HG03175 (cell line): ENCODE data around the gene SCRG1.

Experiments
- ATAC-seq: cut with Tn5 transposase; IDR thresholded peaks from one replicate; pipeline ENCODE4 v1.9.1; 2021; ENCODE audit warnings: mild to moderate bottlenecking, moderate library complexity; ENCODE audit not compliant: unreplicated experiment

The SCRG1 gene

DNA sequence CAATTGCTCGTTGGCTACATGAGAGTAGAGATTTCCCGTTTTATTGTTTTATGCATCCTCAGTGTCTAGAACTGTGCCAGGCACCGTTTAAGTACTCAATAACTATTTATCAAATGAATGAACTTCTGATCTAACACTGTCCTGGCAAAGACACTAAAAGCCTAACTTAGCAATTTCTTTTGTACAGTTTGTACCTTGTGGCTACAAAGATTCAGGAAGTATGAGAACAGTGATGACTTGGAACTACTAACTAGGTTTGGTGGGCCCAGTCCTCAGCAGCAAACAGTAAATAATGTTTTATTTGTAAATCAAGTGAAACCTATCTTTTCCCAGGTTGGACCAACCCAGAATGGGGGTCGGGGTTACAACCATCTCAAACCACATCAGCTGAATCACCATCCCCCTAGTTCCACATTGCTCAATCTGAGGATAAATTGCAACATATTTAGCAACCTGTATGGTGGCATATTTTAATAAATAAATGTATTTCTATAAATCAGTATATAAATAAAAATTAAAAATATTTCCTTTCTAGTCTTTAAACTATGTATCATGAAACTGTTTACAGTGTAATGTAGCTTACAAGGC is 12.3 kb upstream of the SCRG1 start:
- no peak for ATAC-seq

DNA sequence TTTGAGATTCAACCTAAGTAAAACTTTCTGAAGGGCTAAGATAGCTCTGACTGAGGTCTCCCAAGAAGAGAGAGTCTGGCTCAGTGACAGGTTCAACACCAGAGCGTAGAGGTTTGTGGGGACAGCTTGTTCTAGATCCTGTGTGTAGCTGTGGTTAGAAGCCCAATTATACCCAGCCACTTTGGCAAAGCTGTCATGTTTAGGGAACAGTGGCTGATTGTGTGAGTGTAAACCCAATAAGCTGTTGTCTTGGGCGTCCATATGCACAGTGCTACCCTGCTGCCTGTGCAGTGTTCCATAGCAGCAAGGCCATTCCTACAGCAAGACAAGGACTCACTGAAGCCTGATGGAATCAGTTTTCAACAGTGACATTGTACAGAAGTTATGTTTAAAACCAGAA is 11.2 kb upstream of the SCRG1 start:
- no peak for ATAC-seq

DNA sequence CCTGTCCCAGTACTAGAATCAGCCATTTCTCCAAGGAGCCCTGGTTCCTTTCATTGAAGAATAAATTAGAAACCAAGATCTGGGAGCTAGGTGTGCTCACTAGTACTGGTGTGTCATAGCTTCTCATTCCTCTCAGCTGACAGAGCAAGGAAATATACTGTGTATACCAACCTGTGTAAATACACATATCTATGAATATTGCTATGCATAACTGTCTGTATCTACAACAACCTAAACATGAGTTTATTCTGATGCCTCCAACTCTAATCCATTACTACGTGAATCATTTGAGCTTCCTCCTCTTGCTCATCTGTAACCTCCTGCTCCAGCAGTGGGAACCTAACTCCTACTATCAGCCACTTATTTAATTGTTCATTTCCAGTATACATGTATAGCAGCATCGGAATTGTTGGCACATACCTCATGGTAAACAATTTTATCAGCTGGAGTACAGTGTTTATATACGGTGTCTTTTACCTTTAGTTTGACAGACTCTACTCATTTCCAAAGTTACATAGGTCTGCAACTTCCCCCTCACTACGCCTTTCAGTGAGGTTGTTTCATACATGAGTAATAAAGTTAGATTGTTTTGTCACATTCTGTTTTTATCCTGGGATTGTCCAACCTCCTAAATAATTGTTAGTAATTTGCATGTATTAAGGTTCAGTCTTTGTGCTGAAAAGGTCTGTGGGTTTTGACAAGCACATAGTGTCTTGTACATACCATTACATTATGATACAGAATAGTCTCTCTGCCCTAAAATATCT is 7.1 kb upstream of the SCRG1 start:
- peak; percentile 38 for ATAC-seq

DNA sequence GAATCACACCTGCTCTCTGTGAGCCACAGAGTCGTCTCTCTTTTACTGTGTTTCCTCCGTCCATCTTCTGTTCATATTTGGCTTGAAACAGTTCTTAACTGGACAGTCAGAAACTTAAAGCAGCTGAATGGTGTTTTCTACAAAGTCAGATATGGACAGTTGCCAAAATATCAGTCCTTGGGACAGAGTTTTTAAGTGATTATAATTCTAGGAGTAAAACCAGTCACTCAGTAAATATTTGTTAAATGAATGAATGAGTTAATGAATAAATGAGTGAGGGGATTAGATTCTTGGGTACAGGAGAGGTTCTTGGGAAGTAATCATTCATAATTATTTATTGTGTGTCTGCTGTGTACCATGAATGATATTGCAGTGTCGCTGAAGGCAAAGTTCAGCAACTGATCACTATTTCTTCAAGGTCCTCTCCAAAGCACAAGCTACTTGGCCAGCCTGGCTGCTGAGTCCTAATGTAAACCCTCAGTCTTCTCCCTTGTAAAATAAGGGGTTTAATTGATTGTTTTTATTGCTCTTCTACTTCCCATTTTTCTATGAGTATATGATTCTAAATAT is 5.5 kb upstream of the SCRG1 start:
- ATAC-seq = no peak

DNA sequence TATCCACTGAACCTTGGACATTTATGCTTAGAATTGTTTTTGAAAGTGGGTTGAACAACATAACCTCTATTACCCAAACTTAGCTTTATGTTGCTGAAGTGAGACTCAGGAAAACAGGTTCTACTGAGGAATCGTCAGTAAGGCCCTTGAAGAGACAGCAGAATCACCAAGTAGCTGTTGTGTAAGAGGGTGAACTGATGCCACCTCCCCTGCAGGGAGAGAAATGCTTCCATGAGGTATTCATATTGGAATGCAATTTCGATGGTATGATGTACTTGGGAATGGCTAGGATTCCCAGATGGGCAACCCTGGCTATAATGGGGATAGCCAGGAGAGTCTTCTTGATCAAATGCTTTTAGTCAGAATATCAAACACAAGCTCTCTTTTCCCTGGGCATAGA is 4.1 kb upstream of the SCRG1 start:
- ATAC-seq = no peak

DNA sequence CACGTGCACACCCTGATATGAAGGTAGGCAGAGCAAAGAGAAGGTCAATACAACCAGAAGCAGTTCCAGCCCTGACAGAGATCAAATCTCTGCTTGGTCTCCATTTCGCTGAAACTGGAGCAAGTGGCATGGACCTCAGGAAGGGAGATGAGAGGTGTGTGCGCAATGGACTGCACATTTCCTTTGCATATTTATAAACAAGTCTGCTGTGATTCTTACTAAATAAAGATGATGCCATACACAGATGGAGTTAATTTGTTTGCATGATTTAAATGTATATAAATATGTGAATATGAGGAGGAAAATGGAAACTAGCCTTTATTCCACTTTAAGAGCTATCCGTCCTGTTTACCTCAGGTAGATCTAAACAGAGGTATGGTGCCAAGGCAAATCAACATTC is 2.1 kb upstream of the SCRG1 start:
- no peak for ATAC-seq

DNA sequence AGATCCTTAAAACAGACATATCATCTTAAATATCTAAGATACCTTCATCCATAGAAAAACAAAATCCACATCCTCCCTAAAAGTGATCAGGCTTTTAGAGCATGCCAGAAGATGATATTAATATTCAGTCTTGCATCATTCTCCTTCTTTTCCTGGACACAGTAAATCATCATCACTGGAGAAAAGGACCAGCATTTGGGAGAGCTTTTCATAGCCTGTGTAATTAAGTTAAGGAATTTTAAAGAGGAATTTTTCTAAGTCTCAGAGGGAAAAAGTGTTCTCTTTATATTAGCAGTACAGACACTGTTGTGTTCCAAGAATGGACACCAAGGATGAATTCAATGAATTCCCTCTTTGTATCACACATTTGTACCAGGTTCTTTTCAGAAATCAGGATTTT is 696 bp downstream of the SCRG1 start:
- no peak for ATAC-seq

DNA sequence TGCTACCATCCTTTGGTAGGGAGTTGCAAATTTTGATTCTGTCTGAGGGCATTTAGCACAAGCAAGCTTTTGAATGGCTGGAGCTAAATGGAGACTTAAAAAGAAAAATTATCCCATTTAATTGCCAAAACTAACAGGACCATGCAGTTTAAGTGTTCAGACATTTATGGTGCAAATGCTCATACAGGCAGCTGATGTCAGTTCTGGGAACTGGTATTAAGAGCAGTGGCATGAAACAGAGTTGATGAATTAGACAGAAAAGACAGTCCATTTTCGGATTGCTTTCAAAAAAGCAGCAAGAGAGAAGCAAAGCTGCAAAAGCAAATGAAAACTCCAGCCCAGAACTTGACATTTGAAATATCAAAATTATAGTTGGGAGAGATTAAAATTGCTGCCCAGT is 1.3 kb downstream of the SCRG1 start:
- no peak for ATAC-seq

DNA sequence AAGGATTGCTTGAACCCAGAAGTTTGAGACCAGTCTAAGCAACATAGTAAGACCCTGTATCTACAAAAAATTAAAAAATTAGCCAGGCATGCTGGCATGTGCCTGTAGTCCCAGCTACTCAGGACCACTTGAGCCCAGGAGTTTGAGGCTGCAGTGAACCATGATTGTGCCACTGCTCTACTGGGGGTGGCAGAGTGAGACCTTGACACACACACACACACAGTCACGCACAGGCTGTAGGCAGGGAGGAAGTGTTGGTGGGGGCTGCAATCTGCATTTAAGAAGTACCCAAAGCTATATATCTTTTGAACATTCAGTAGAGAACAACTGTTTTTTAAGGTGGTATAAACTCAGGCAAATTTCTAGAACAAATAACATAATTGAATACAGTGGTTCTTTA is 7.2 kb downstream of the SCRG1 start:
- ATAC-seq = no peak

DNA sequence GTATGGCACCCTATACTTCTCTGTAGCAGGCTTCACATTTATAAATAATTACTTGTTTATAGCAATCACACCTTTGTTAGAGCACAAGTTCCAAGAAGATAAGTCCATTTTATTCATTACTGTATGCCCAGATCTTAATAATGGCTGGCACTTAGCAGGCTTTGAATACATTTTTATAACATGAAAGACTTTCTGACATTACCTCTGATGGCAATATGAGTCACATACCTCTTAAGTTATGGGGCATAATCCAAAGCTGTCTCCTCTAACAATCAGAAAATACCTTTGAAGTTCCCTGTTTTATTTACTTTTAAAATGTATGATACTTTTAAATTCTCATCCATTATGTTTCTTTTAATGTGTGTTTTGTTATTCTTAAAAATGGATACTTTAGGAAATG is 12.2 kb downstream of the SCRG1 start:
- no peak for ATAC-seq

DNA sequence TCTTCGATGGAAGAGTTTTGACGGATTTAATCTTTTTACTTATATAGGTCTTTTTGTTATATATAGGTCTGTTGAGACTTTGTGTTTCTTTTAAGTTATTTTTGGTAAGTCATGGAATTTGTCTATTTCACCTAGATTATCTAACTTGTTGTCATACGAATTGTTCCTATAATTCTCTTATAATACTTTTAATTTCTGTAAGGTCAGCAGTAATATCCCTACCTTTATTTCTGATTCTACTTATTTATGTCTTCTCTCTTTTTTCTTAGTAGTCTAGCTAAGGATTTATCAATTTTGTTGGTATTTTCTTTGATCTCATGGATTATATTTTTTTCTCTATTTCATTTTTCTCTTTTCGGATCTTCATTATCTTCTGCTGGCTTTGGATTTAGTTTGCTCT is 16.6 kb downstream of the SCRG1 start:
- no peak for ATAC-seq

DNA sequence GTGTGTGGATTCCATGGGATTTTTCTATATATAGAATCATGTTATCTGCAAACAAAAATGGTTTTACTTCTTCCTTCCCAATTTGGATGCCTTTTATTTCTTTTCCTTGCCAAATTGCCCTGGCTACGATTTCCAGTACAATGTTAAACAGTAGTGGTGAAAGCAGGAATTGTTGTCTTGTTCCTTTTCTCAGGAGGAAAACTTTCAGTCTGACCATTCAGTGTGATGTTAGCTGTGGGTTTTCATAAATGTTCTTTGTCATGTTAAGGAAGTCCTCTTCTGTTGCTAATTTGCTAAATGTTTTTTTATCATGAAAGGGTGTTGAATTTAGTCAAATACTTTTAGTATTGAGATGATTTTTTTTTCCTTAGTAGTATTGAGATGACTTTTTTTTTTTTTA is 17.3 kb downstream of the SCRG1 start:
- no peak for ATAC-seq

DNA sequence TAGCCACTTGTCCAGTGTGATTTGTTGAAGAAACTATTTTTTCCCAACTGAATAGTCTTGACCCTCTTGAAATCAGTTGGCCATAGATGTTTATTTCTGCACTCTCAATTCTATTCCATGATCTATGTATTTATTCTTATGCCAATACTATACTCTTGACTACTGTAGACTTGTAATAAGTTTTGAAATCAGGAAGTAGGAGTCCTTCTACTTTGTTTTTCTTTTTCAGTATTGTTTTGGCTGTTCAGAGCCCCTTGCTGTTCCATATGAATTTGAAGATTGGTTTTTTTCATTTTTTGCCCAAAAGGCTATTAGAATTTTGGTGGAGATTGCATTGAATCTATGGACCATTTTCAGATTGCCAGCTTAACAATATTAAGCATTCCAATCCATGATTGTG is 17.9 kb downstream of the SCRG1 start:
- no peak for ATAC-seq

DNA sequence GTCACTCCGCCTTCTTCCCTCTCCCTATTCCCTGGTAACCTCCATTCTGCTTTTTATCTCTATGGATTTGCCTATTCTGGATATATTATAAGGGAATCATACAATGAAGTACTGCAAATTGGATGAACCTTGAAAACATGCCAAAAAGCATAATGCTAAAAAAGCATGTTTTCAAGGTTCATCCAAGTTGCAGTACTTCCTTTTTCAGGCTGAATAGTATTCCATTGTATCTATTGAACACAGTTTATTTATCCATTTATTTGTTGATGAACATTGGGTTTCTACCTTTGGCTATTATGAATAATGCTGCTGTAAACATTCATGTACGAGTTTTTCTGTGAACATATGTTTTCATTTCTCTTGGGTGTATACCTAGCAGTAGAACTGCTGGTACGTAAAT is 19.0 kb downstream of the SCRG1 start:
- ATAC-seq = no peak

DNA sequence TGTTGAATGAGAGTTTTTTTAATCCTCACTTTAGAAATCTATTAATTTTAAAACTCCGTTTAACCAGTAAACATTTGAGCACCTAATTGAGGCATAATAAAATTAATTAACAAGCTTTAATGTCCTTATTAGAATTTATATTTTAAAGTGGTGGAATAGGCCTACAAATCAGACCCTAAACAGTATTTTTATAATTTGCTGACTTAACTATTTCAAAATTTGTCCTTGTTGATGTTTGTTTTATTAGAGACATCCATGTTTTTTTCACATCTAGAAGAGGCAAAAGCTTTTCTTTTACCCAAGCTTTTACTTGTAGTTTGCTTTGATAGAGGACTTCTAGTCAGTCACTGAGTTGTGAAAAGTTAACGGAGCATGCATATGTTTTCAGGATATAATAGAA is 24.3 kb downstream of the SCRG1 start:
- ATAC-seq = no peak

DNA sequence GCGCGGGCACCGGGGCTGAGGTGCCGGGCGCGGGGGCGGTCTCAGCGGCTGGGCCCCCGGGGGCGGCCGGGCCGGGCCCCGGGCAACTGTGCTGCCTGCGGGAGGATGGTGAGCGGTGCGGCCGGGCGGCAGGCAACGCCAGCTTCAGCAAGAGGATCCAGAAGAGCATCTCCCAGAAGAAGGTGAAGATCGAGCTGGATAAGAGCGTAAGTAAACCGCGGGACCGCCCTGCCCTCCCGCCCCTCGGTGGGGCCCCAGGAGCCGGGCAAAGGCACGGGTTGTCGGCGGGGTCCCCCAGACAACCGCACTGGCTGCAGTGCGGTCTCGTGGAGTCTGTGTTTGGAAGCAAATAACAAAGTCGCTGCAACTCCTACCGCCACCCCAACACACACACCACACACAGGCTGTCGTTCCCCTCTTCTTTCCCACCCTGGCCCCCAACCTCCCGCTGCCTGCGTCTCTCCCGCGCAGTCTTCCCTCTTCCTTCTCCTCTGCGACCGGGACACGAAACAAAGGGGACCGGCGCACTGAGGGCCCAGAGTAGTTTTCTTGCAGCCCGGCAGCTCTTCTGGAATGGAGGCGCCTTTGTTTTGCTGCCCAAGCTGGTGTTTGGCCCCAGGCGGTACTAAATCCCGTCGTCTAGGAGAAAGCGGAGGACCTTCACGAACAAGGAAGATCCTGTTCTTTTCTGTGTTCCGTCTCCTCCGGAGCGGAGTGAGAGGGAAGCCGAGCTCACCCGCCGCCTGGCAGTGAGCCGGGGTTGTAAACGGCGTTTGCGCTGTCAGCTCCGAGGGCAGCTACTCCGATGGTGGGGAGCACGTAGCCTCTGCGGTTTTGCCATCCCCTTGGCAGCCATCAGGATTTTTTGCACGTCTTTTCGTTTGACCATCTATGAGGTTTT is 27.4 kb downstream of the SCRG1 start:
- ATAC-seq = peak; percentile 21

DNA sequence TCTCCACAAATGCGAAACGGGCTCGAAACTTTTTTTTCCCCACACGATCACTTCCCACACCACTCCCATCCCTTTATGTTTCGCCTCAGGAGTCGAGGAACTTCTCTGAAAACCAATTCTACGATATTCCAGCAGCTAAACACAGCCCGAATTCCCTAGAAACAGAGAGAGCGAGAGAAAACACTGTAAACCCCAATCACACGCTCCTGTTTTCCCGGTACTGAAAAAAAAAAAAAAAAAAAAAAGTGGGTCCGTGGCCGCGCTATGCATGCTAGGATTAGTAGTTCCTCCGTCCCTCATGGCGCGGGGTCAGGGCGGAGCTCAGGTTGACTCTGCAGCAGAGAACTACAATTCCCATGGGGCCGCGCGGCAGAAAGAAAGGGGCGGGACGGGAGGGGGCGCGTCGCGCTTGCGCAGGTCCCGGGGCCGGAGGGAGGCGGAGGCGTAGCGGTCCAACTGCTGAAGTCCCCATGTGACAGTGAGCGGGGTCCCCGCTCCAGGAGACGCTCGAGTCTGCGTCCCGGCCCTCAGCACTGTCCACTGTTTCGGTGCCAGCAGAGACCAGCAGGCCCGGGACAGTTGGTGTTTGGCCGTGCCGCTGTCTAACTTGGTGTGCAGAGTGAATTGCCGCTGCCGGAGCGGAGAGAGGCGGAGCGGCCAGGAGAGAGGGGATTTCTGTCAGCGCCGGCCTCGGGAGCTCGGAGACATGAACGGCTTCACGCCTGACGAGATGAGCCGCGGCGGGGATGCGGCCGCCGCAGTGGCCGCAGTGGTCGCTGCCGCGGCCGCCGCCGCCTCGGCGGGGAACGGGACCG is 28.2 kb downstream of the SCRG1 start, which contains the start of gene SAP30:
SAP30 (plus strand) TSS at position 478 of the 815 bp plus-strand sequence; CDS start at position 707, 229 bp downstream.
- ATAC-seq = peak; percentile 72

DNA sequence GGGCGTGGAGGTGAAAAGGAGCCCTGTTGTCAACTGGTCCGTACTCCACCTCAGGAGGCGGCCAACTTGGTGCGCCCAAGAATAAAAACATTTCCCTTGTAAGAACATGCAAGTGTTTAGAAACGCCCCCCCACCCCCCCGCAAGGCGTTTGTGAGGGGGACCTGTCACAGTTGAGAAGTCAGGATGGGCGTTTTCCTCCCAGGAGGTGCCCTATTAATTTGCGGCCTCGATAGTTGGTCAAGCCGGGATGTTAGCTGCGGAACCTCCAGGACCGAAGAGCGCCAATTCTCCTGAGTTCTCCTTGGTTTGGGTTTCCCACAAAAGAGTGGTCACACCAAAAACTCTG is 28.8 kb downstream of the SCRG1 start:
- peak; percentile 8 for ATAC-seq

DNA sequence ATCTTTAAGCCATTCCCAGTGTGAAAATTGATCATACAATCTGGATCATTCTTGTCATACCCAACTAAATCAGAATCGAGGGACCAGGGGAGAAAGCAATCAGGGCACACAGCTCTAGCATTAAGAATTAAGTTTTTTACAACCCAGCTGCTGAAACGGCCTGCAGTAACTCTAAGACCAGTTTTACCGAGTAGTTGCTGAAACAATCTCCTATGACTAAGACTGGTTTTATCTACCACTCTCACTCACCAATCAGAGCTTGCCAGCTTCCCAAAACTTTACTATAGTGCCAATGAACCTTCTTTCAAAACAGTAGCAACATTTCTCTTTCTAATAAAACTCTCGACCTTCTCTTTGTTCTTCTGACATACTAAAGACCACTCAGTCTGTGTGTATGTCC is 31.0 kb downstream of the SCRG1 start:
- no peak for ATAC-seq

DNA sequence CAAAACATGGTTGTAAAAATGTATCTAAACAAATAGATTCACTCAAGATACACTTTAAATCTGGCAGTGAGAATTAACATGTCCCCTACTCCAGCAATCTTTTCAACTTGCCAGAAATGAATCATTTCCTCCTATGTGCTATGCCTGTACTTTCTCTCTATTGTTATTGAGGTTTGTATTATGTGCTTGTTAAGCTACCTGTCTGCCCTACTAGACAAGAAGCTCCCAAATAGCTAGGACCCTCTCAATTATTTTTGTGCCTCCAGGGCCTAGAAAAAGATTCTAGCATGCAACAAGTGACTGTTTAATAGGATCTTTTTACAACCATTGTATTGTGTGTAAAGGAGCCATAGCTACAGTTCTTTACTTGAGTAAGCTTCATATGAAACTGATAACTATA is 31.6 kb downstream of the SCRG1 start:
- ATAC-seq = peak; percentile 13
